GM21526 (cell line): ENCODE results near the gene TPM1.

Experiments
- ATAC-seq: cut with Tn5 transposase; IDR thresholded peaks from one replicate; pipeline ENCODE4 v1.9.1; 2021; ENCODE audit warnings: moderate library complexity; ENCODE audit not compliant: unreplicated experiment, low FRiP score

Gene TPM1

GRCh38 chr15:63052961-63053698 is 10.6 kb downstream of the TPM1 start:
- no peak for ATAC-seq

GRCh38 chr15:63054281-63054683 is 11.7 kb downstream of the TPM1 start:
- ATAC-seq: no peak

- ATAC-seq: no peak
These were observed 12.4 kb downstream of the TPM1 start for GRCh38 chr15:63054985-63055384.

GRCh38 chr15:63056829-63057228 is 14.3 kb downstream of the TPM1 start:
- ATAC-seq: no peak

GRCh38 chr15:63057468-63058345 is 15.2 kb downstream of the TPM1 start:
- no peak for ATAC-seq

- no peak for ATAC-seq
These were observed 16.5 kb downstream of the TPM1 start for GRCh38 chr15:63059075-63059474.

- no peak for ATAC-seq
These were observed 17.1 kb downstream of the TPM1 start for GRCh38 chr15:63059573-63060216.

GRCh38 chr15:63060699-63061098 is 18.2 kb downstream of the TPM1 start:
- no peak for ATAC-seq

GRCh38 chr15:63061975-63062374 is 19.4 kb downstream of the TPM1 start:
- ATAC-seq: no peak

GRCh38 chr15:63063164-63063756 is 20.7 kb downstream of the TPM1 start:
- ATAC-seq: no peak

GRCh38 chr15:63063877-63064409 is 21.4 kb downstream of the TPM1 start:
- ATAC-seq: no peak

- ATAC-seq: no peak
These were observed 23.0 kb downstream of the TPM1 start for GRCh38 chr15:63065262-63066221.

- ATAC-seq: no peak
These were observed 23.7 kb downstream of the TPM1 start for GRCh38 chr15:63066272-63066671.

GRCh38 chr15:63067306-63067705 is 24.8 kb downstream of the TPM1 start:
- ATAC-seq: no peak

- ATAC-seq: no peak
These were observed 25.6 kb downstream of the TPM1 start for GRCh38 chr15:63067976-63068743.

GRCh38 chr15:63069616-63070090 is 27.1 kb downstream of the TPM1 start:
- ATAC-seq: no peak

- ATAC-seq: no peak
These were observed 28.2 kb downstream of the TPM1 start for GRCh38 chr15:63070681-63071129.

- ATAC-seq: no peak
These were observed 28.9 kb downstream of the TPM1 start for GRCh38 chr15:63071288-63071909.
